Esophagus muscularis mucosa (tissue), 4 donors: ENCODE data around the gene PC. TPM values are rescaled to one million over a fixed set of nuclear protein-coding genes. Genes with fewer than 3 reads are reported as not detected.

Experiments used
- DNase-seq: peaks from one replicate; pipeline ENCODE4 v3.0.0-alpha.2; 2017; ENCODE audit errors: extremely low spot score
- H3K27ac ChIP-seq, 4 donors: fragments of 200-600 bp; sonication (generic); replicated peaks in 1 of 4; 1 replicate in 3 of 4; 2 replicates in 1 of 4; pipeline ENCODE4 v1.5.1; 2016 to 2019; ENCODE audit warnings: mild to moderate bottlenecking in 1 of 4
- H3K27me3 ChIP-seq, 4 donors: fragments of 200-600 bp; sonication (generic); one replicate each; pipeline versions ENCODE4 v1.5.1 to v1.6.0; 2016 to 2019
- H3K36me3 ChIP-seq, 4 donors: fragments of 200-600 bp; sonication (generic); one replicate each; pipeline ENCODE4 v1.5.1; 2016 to 2019
- H3K4me1 ChIP-seq, 4 donors: fragments of 200-600 bp; sonication (generic); one replicate each; pipeline ENCODE4 v1.5.1; 2016 to 2019
- H3K4me3 ChIP-seq, 4 donors: fragments of 200-600 bp; sonication (generic); 1 replicate in 2 of 4; 2 replicates in 2 of 4; pipeline ENCODE4 v1.5.1; 2016 to 2019; ENCODE audit warnings: mild to moderate bottlenecking in 4 of 4, moderate library complexity in 1 of 4
- H3K9me3 ChIP-seq, 4 donors: fragments of 200-600 bp; sonication (generic); 1 replicate in 3 of 4; 2 replicates in 1 of 4; pipeline ENCODE4 v1.5.1; 2016 to 2019
- CTCF ChIP-seq, 3 experiments: fragments of 200-600 bp in 2 of 3; fragments of 450-650 bp in 1 of 3; sonication (generic) in 2 of 3; IDR thresholded peaks; one replicate each; pipeline ENCODE4 v1.5.1; 2017 to 2019; ENCODE audit warnings: antibody characterized with exemption in 3 of 3, mild to moderate bottlenecking in 2 of 3, moderate library complexity in 1 of 3
- EP300 ChIP-seq: sonication (generic); formaldehyde crosslinking; IDR thresholded peaks from one replicate; pipeline ENCODE4 v1.6.1; 2017; ENCODE audit warnings: antibody characterized with exemption
- POLR2A ChIP-seq: fragments of 450-650 bp; IDR thresholded peaks from one replicate; pipeline ENCODE4 v1.6.1; 2017; ENCODE audit warnings: antibody characterized with exemption, moderate library complexity, mild to moderate bottlenecking, low read depth
- POLR2AphosphoS5 ChIP-seq, 2 donors: sonication (generic); formaldehyde crosslinking; IDR thresholded peaks; one replicate each; pipeline ENCODE4 v1.6.1; 2017; ENCODE audit warnings: antibody characterized with exemption in 2 of 2
- WGBS: methylation state at CpG from one replicate; pipeline ENCODE4 v1.1.5; 2018; 5-methylcytosine and 5-hydroxymethylcytosine counted together
- intact Hi-C: fragments of 100-400 bp; cut with DNase I; formaldehyde crosslinking; loops from one replicate; pipeline ENCODE4 v1.15.1; 2023
- total RNA-seq, 4 donors: library from RNA; depleted of rRNA; stranded (reverse); fragments of >200 nt; gene quantifications; one replicate each; pipeline versions ENCODE4 v1.1.0 to v1.2.1, GENCODE V29; 2016

PC gene
- total RNA-seq, 4 donors from 2014 or later = 2.1 to 5.5 (median 5.1) TPM

GRCh38 chr11:66864924-66865697 lies 93.1 kb downstream of the PC start:
- Histone ChIP-seq H3K4me1 (no peaks in the 10 kb centered on the region), H3K9me3 (no peaks in the 10 kb centered on the region), H3K27me3 (no peaks in the 10 kb centered on the region), H3K27ac (no peak overlapping the region), H3K4me3 (no peak overlapping the region), H3K36me3 (peaks cover 0 to 28% (median 12%) of the 10 kb centered on the region in 4 donors)
- intact Hi-C loops = no loop called here
- 89% methylated on average over 23 of the region's 23 CpGs for WGBS
- TF ChIP-seq EP300 (no peak), CTCF (IDR thresholded peaks at IDR 0.05) (no peak), POLR2AphosphoS5 (IDR thresholded peaks at IDR 0.05) (no peak), POLR2A (no peak)
- DNase-seq = no peak

- no peak overlapping the region for H3K4me3 ChIP-seq
- H3K9me3 ChIP-seq = no peaks in the 10 kb centered on the region
- intact Hi-C loops = no loop called here
- DNase-seq = no peak
- no peaks in the 10 kb centered on the region for H3K27me3 ChIP-seq
- TF ChIP-seq POLR2AphosphoS5 (IDR thresholded peaks at IDR 0.05) (no peak), CTCF (IDR thresholded peaks at IDR 0.05) (no peak), EP300 (no peak), POLR2A (no peak)
- H3K36me3 ChIP-seq = peaks cover 0 to 29% (median 14%) of the 10 kb centered on the region in 4 donors
- H3K4me1 ChIP-seq = no peaks in the 10 kb centered on the region
- 86% methylated on average over 28 of the region's 35 CpGs for WGBS
- no peak overlapping the region for H3K27ac ChIP-seq
Observed at GRCh38 chr11:66864172-66864901, 93.8 kb downstream of the PC start.

GRCh38 chr11:66863428-66864125 lies 94.6 kb downstream of the PC start:
- Histone ChIP-seq H3K27ac (no peak overlapping the region), H3K4me3 (no peak overlapping the region), H3K4me1 (peaks cover 0 to 6% (median 0%) of the 10 kb centered on the region in 4 donors), H3K27me3 (no peaks in the 10 kb centered on the region), H3K36me3 (peaks cover 0 to 24% (median 16%) of the 10 kb centered on the region in 4 donors), H3K9me3 (no peaks in the 10 kb centered on the region)
- intact Hi-C loops = no loop called here
- WGBS = 91% methylated on average over 16 of the region's 31 CpGs
- no peak for DNase-seq
- TF ChIP-seq POLR2A (no peak), CTCF (IDR thresholded peaks at IDR 0.05) (no peak), EP300 (no peak)

- no peak for TF ChIP-seq EP300
- no peak for TF ChIP-seq POLR2AphosphoS5 (IDR thresholded peaks at IDR 0.05)
- TF ChIP-seq CTCF (IDR thresholded peaks at IDR 0.05) = no peak
- no peak for TF ChIP-seq POLR2A
- no peak overlapping the region for H3K4me3 ChIP-seq
- WGBS = 93% methylated on average over 3 of the region's 11 CpGs
- no peaks in the 10 kb centered on the region for H3K27me3 ChIP-seq
- peaks cover 0 to 14% (median 3%) of the 10 kb centered on the region in 4 donors for H3K4me1 ChIP-seq
- intact Hi-C loops = no loop called here
- DNase-seq = no peak
- peaks cover 0 to 27% (median 20%) of the 10 kb centered on the region in 4 donors for H3K36me3 ChIP-seq
- H3K9me3 ChIP-seq = no peaks in the 10 kb centered on the region
- H3K27ac ChIP-seq = no peak overlapping the region
Observed at GRCh38 chr11:66862559-66863037, 95.6 kb downstream of the PC start.
